Transverse colon (tissue), 4 donors: ENCODE results near the gene SRSF6. TPM values are rescaled to one million over a fixed set of nuclear protein-coding genes. Genes with fewer than 3 reads are reported as not detected.

Experiments used
- DNase-seq: peaks from one replicate; pipeline ENCODE4 v3.0.0-alpha.2; 2019
- H3K27ac ChIP-seq, 4 donors: fragments of 200-600 bp; sonication (generic); 2 replicates each; pipeline ENCODE4 v1.5.1; 2016 to 2018; ENCODE audit warnings: inconsistent platforms in 4 of 4
- H3K27me3 ChIP-seq: fragments of 200-600 bp; sonication (generic); 2 replicates; pipeline ENCODE4 v1.5.1; 2017; ENCODE audit warnings: inconsistent platforms
- H3K36me3 ChIP-seq, 4 donors: fragments of 200-600 bp; sonication (generic); 2 replicates each; pipeline ENCODE4 v1.5.1; 2017 to 2019; ENCODE audit warnings: inconsistent platforms in 4 of 4
- H3K4me1 ChIP-seq, 4 donors: fragments of 200-600 bp; sonication (generic); 2 replicates each; pipeline ENCODE4 v1.5.1; 2017 to 2020; ENCODE audit warnings: inconsistent platforms in 4 of 4
- H3K4me3 ChIP-seq, 4 donors: fragments of 200-600 bp; sonication (generic); 1 replicate in 1 of 4; 2 replicates in 3 of 4; pipeline versions ENCODE4 v1.5.1 to v1.6.1; 2017 to 2019; ENCODE audit warnings: inconsistent platforms in 4 of 4
- H3K9me3 ChIP-seq, 2 donors: fragments of 200-600 bp; sonication (generic); 2 replicates each; pipeline ENCODE4 v1.5.1; 2017 to 2019; ENCODE audit warnings: inconsistent platforms in 2 of 2
- EP300 ChIP-seq: sonication (generic); formaldehyde crosslinking; IDR thresholded peaks from one replicate; pipeline ENCODE4 v1.6.1; 2017; ENCODE audit warnings: antibody characterized with exemption, low read depth
- POLR2A ChIP-seq: fragments of 450-650 bp; IDR thresholded peaks from one replicate; pipeline ENCODE4 v1.6.1; 2016; ENCODE audit warnings: antibody characterized with exemption, mild to moderate bottlenecking, moderate library complexity
- POLR2AphosphoS5 ChIP-seq, 3 donors: sonication (generic); formaldehyde crosslinking; IDR thresholded peaks; one replicate each; pipeline ENCODE4 v1.6.1; 2016; ENCODE audit warnings: antibody characterized with exemption in 3 of 3
- WGBS, 2 donors: methylation state at CpG; one replicate each; pipeline ENCODE4 v1.1.5; 2018; ENCODE audit warnings: low coverage in 1 of 2; 5-methylcytosine and 5-hydroxymethylcytosine counted together
- in situ Hi-C, 4 donors: fragments of 200-750 bp; cut with MboI; loops; one replicate each; pipeline versions ENCODE4 v1.15.0 to v1.15.1; 2017; ENCODE audit warnings: low sequenced_read_pairs in 3 of 4, low pct_ligation_motif_present in 1 of 4, low pct_unique_long_range_greater_than_20kb in 1 of 4
- intact Hi-C: fragments of 100-400 bp; cut with DNase I; formaldehyde crosslinking; loops from one replicate; pipeline ENCODE4 v1.15.1; 2023; ENCODE audit warnings: low total_unique reads
- total RNA-seq, 4 donors: library from RNA; depleted of rRNA; stranded (reverse); fragments of >200 nt; gene quantifications; one replicate each; pipeline ENCODE4 v1.1.0, GENCODE V29; 2016
- TF ChIP-seq, protein P1 (sequence below), 5 experiments: fragments of 200-600 bp in 3 of 5; fragments of 450-650 bp in 2 of 5; sonication (generic) in 3 of 5; IDR thresholded peaks; 1 replicate in 2 of 5; 2 replicates in 3 of 5; pipeline ENCODE4 v1.5.1; 2016 to 2017; ENCODE audit warnings: antibody characterized with exemption in 5 of 5, inconsistent platforms in 3 of 5, mild to moderate bottlenecking in 2 of 5, moderate library complexity in 1 of 5

The SRSF6 gene
- total RNA-seq, 4 donors from 2014 or later, result 48.3 to 194 (median 70.1) TPM

DNA sequence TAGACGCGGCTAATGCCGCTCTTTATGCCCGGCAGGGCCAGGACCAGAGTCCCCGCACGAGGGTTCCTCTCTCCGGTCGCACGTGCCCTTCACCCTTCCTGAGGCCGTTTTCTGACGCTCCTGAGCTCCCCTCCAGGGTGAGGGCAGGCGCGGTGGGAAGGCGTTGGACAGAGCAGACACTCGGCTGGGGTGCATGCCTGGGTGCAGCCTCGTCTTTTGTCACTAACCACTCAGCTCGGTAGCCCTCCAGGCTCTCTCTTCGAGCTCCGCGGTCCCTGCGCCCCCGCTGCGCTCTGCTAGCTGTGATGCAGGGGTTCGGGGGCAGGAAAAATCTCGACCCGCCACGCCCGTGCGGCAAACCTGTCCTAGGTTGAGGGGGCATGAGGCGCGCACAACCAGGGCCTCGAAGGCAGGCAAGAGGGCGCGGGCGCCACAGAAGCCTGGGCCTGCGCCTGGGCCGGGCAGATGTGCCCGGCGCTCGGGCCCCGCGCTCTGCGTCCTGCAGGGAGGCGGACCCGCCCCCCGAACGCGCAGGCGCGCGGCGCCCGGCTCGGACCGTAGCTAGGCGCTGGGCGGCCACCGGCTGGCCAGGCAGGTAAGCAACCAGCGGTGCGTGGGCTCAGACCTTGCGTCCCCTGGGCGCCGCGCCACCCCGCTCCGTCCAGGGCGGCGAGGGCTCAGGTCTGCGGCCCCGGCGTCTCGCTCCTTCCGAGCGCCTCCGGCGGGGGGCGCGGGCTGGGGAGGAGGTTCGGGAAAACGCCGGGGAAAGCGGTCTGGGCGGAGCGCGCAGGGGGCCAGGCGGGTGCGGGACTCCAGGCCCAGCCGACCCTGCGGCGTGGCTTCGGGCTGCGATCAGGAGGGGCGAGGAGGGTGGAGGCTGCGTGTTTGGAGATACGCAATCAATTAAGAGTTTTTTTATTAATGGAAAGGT lies 49.7 kb downstream of the SRSF6 start, which contains the start of gene L3MBTL1:
Gene L3MBTL1, plus strand, starts transcription at position 548 of the 931 bp plus-strand sequence. CDS start 5,807 bp downstream, outside the sequence.
- H3K36me3 ChIP-seq, result no peaks in the 10 kb centered on the region
- H3K27ac ChIP-seq, result no peak within 1 kb of the TSS
- WGBS, 2 donors, result 0 to 16% methylated on average over 2 to 90 of the region's 95 CpGs
- TF ChIP-seq POLR2A (no peak), POLR2AphosphoS5 (IDR thresholded peaks at IDR 0.05) (no peak)
- TF ChIP-seq, protein P1, sequence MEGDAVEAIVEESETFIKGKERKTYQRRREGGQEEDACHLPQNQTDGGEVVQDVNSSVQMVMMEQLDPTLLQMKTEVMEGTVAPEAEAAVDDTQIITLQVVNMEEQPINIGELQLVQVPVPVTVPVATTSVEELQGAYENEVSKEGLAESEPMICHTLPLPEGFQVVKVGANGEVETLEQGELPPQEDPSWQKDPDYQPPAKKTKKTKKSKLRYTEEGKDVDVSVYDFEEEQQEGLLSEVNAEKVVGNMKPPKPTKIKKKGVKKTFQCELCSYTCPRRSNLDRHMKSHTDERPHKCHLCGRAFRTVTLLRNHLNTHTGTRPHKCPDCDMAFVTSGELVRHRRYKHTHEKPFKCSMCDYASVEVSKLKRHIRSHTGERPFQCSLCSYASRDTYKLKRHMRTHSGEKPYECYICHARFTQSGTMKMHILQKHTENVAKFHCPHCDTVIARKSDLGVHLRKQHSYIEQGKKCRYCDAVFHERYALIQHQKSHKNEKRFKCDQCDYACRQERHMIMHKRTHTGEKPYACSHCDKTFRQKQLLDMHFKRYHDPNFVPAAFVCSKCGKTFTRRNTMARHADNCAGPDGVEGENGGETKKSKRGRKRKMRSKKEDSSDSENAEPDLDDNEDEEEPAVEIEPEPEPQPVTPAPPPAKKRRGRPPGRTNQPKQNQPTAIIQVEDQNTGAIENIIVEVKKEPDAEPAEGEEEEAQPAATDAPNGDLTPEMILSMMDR (IDR thresholded peaks at IDR 0.05), result peak in 1 of 5 experiments; percentile 2
- peaks cover 0 to 12% (median 7%) of the 10 kb centered on the region in 4 donors for H3K4me1 ChIP-seq
- no peaks in the 10 kb centered on the region for H3K9me3 ChIP-seq
- DNase-seq, result peak; percentile 62
- in situ Hi-C loops, result no loop called here
- peaks cover 45% of the 10 kb centered on the region for H3K27me3 ChIP-seq
- intact Hi-C loops, result no loop called here
- peak within 1 kb of the TSS; percentile 46 to 76 (median 60) for H3K4me3 ChIP-seq

DNA sequence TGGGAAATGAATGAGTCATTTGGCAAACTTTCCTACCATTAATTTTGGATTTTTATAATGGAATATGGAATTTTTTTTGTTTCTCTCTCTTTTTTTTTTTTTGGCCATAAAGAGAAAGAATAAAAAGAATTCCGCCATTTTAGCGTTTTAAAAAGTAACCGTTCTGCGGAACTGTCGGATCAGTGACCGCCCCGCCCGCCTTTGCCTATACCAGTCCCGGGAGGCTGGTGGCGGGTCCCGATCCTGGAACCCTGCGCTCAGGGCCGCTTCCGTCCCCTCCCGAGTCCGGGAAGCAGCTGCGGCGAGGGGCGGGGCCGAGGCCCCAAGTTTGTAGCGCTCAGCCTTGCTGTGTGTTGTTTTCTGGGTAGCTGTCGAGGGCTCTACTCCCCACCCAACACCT lies 50.4 kb downstream of the SRSF6 start:
- DNase-seq, result peak; percentile 16
- Histone ChIP-seq H3K4me3 (peak overlapping the region; percentile 46 to 76 (median 60)), H3K36me3 (no peaks in the 10 kb centered on the region), H3K9me3 (no peaks in the 10 kb centered on the region), H3K27ac (no peak overlapping the region), H3K27me3 (peaks cover 45% of the 10 kb centered on the region), H3K4me1 (peaks cover 0 to 12% (median 7%) of the 10 kb centered on the region in 4 donors)
- intact Hi-C loops, result no loop called here
- in situ Hi-C loops, result no loop called here
- 2 to 10% methylated on average over 9 to 22 of the region's 22 CpGs for WGBS, 2 donors
- no peak for TF ChIP-seq POLR2AphosphoS5 (IDR thresholded peaks at IDR 0.05)
- no peak for TF ChIP-seq EP300
- TF ChIP-seq, protein P1 (IDR thresholded peaks at IDR 0.05), result no peak

DNA sequence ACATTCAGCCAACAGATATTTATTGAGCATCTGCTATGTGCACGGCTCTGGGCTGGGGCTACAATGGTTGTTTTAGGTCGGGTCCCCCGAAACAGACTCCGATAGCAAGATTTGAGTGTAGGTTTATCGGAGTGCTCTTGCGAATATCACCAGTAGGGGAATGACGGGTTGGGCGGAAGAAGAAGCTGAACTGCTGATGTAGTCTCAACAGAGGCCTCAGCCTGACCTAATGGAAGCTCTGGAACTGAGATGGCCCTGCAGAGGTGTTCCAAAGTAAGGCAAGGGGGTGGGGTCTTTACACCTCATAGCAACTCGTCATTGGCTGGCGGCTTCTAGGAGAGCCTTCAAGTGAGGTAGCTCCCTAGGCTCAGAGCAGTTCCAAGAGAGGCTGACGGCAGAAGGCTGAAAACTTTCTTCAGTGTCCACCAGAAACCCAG lies 50.9 kb downstream of the SRSF6 start:
- intact Hi-C loops, result no loop called here
- in situ Hi-C loops, result no loop called here
- no peak for DNase-seq
- H3K27me3 ChIP-seq, result peaks cover 45% of the 10 kb centered on the region
- H3K4me1 ChIP-seq, result peaks cover 0 to 16% (median 9%) of the 10 kb centered on the region in 4 donors
- H3K36me3 ChIP-seq, result no peaks in the 10 kb centered on the region
- no peak overlapping the region for H3K27ac ChIP-seq
- TF ChIP-seq POLR2AphosphoS5 (IDR thresholded peaks at IDR 0.05), result no peak
- TF ChIP-seq EP300, result no peak
- TF ChIP-seq, protein P1 (IDR thresholded peaks at IDR 0.05), result no peak
- no peak for TF ChIP-seq POLR2A
- H3K9me3 ChIP-seq, result no peaks in the 10 kb centered on the region
- WGBS, 2 donors, result 85% methylated on average over 11 of the region's 11 CpGs; no CpG with 5 or more reads in 1 of the 2 donors
- no peak overlapping the region for H3K4me3 ChIP-seq

DNA sequence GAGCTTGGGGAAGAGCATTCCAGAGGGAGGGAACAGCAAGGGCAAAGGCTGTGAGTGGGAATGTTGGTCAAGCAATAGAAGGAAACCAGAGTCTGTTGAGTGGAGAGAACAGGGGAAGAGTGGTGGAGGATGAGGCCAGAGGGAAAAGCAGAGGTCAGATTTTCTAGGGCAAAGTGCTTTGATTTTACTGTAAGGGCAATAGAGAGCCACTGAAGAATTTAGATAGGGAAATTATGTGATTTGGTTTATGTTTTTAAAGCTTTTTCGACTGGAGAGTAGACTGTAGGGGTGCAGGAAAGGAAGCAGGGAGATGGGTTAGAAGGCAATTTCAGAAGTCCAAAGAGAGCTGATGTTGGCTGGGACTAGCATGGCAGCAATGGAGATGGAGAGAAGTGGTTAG lies 54.2 kb downstream of the SRSF6 start:
- TF ChIP-seq, protein P1 (IDR thresholded peaks at IDR 0.05), result no peak
- TF ChIP-seq POLR2AphosphoS5 (IDR thresholded peaks at IDR 0.05), result no peak
- no peak for TF ChIP-seq POLR2A
- no peak for TF ChIP-seq EP300
- DNase-seq, result no peak
- Histone ChIP-seq H3K36me3 (no peaks in the 10 kb centered on the region), H3K4me1 (peaks cover 0 to 20% (median 13%) of the 10 kb centered on the region in 4 donors), H3K27me3 (peaks cover 19% of the 10 kb centered on the region), H3K27ac (no peak overlapping the region), H3K4me3 (no peak overlapping the region), H3K9me3 (no peaks in the 10 kb centered on the region)
- 83 to 88% methylated on average over 1 of the region's 1 CpG for WGBS, 2 donors
- in situ Hi-C loops, result no loop called here
- intact Hi-C loops, result no loop called here
